ENCODE data around the gene C16orf92. TPM values are rescaled to one million over a fixed set of nuclear protein-coding genes. Genes with fewer than 3 reads are reported as not detected.
A peak's percentile ranks its signal among the peaks of the same experiment; 100 is the strongest.
"Not testable (repeated sequence)": the region's sequence is repeated elsewhere in the genome, so short reads cannot be mapped to it uniquely, and the experiment has no call there.

The C16orf92 gene
- total RNA-seq, 1 donor from 2014 or later, result not detected

- intact Hi-C loops (cut with micrococcal nuclease), result no loop called here
- H3K36me3 Mint-ChIP-seq (ENCODE audit: low read depth), result no peaks in the 10 kb centered on the region
- no peaks in the 10 kb centered on the region for H3K9me3 Mint-ChIP-seq
- H3K4me1 Mint-ChIP-seq, result peaks cover 10% of the 10 kb centered on the region
- peak; percentile 57 for DNase-seq
- H3K27me3 Mint-ChIP-seq, result peaks cover 56% of the 10 kb centered on the region
- H3K27ac Mint-ChIP-seq, result no peak overlapping the region
- no peak overlapping the region for H3K4me3 Mint-ChIP-seq
These were observed 8.5 kb downstream of the C16orf92 start for GRCh38 chr16:30031477-30031918.

GRCh38 chr16:30032083-30032819, 9.3 kb downstream of the C16orf92 start:
- H3K27me3 Mint-ChIP-seq, result peaks cover 51% of the 10 kb centered on the region
- peak overlapping the region; percentile 51 for H3K27ac Mint-ChIP-seq
- intact Hi-C loops (cut with micrococcal nuclease), result no loop called here
- no peaks in the 10 kb centered on the region for H3K9me3 Mint-ChIP-seq
- H3K4me1 Mint-ChIP-seq, result peaks cover 10% of the 10 kb centered on the region
- H3K4me3 Mint-ChIP-seq, result no peak overlapping the region
- H3K36me3 Mint-ChIP-seq (ENCODE audit: low read depth), result no peaks in the 10 kb centered on the region
- peak; percentile 90 for DNase-seq

GRCh38 chr16:30033270-30033669, 10.3 kb downstream of the C16orf92 start:
- peak; percentile 56 for DNase-seq

GRCh38 chr16:30040221-30040620, 17.2 kb downstream of the C16orf92 start:
- H3K9me3 Mint-ChIP-seq, result no peaks in the 10 kb centered on the region
- intact Hi-C loops (cut with micrococcal nuclease), result no loop called here

More at GRCh38 chr16:30033270-30033669, 10.3 kb downstream of the C16orf92 start:
- no peaks in the 10 kb centered on the region for H3K9me3 Mint-ChIP-seq
- H3K36me3 Mint-ChIP-seq (ENCODE audit: low read depth), result no peaks in the 10 kb centered on the region
- H3K4me3 Mint-ChIP-seq, result no peak overlapping the region
- H3K4me1 Mint-ChIP-seq, result peaks cover 10% of the 10 kb centered on the region
- H3K27me3 Mint-ChIP-seq, result peaks cover 48% of the 10 kb centered on the region
- H3K27ac Mint-ChIP-seq, result no peak overlapping the region
- intact Hi-C loops (cut with micrococcal nuclease), result no loop called here

GRCh38 chr16:30040690-30041089, 17.7 kb downstream of the C16orf92 start:
- H3K27me3 Mint-ChIP-seq, result peaks cover 23% of the 10 kb centered on the region
- H3K4me1 Mint-ChIP-seq; H3K27ac Mint-ChIP-seq; H3K36me3 Mint-ChIP-seq (ENCODE audit: low read depth); intact Hi-C loops (cut with micrococcal nuclease); H3K9me3 Mint-ChIP-seq; DNase-seq; H3K4me3 Mint-ChIP-seq: not testable (repeated sequence)

More at GRCh38 chr16:30040221-30040620, 17.2 kb downstream of the C16orf92 start:
- no peak overlapping the region for H3K27ac Mint-ChIP-seq
- peaks cover 25% of the 10 kb centered on the region for H3K27me3 Mint-ChIP-seq
- H3K4me1 Mint-ChIP-seq, result peaks cover 3% of the 10 kb centered on the region
- no peak for DNase-seq
- H3K4me3 Mint-ChIP-seq, result no peak overlapping the region
- peaks cover 2% of the 10 kb centered on the region for H3K36me3 Mint-ChIP-seq (ENCODE audit: low read depth)

- peaks cover 2% of the 10 kb centered on the region for H3K36me3 Mint-ChIP-seq (ENCODE audit: low read depth)
- DNase-seq, result no peak
- H3K4me1 Mint-ChIP-seq, result peaks cover 4% of the 10 kb centered on the region
- H3K9me3 Mint-ChIP-seq, result no peaks in the 10 kb centered on the region
- intact Hi-C loops (cut with micrococcal nuclease), result no loop called here
- H3K27ac Mint-ChIP-seq, result no peak overlapping the region
- peaks cover 19% of the 10 kb centered on the region for H3K27me3 Mint-ChIP-seq
- H3K4me3 Mint-ChIP-seq, result no peak overlapping the region
These were observed 18.8 kb downstream of the C16orf92 start for GRCh38 chr16:30041841-30042240.

GRCh38 chr16:30046178-30046577, 23.2 kb downstream of the C16orf92 start:
- intact Hi-C loops (cut with micrococcal nuclease), result no loop called here
- DNase-seq, result no peak
- Mint-ChIP-seq H3K36me3 (ENCODE audit: low read depth) (no peaks in the 10 kb centered on the region), H3K27me3 (peaks cover 9% of the 10 kb centered on the region), H3K4me3 (no peak overlapping the region), H3K27ac (no peak overlapping the region), H3K9me3 (no peaks in the 10 kb centered on the region), H3K4me1 (peaks cover 6% of the 10 kb centered on the region)

- no peak overlapping the region for H3K27ac Mint-ChIP-seq
- peaks cover 9% of the 10 kb centered on the region for H3K27me3 Mint-ChIP-seq
- intact Hi-C loops (cut with micrococcal nuclease), result no loop called here
- H3K4me1 Mint-ChIP-seq, result peaks cover 8% of the 10 kb centered on the region
- no peaks in the 10 kb centered on the region for H3K9me3 Mint-ChIP-seq
- no peak for DNase-seq
- H3K4me3 Mint-ChIP-seq, result no peak overlapping the region
- H3K36me3 Mint-ChIP-seq (ENCODE audit: low read depth), result no peaks in the 10 kb centered on the region
These were observed 23.6 kb downstream of the C16orf92 start for GRCh38 chr16:30046588-30046987.

GRCh38 chr16:30049871-30050270, 26.9 kb downstream of the C16orf92 start:
- intact Hi-C loops (cut with micrococcal nuclease), result loop anchor here (10.0 kb wide), 1 partner anchor 235 kb away; the partner anchor contains the start of genes PAGR1 and PRRT2
- peaks cover 3% of the 10 kb centered on the region for H3K27me3 Mint-ChIP-seq
- no peaks in the 10 kb centered on the region for H3K9me3 Mint-ChIP-seq
- H3K4me3 Mint-ChIP-seq, result no peak overlapping the region
- H3K36me3 Mint-ChIP-seq (ENCODE audit: low read depth), result no peaks in the 10 kb centered on the region
- no peak for DNase-seq
- H3K27ac Mint-ChIP-seq, result no peak overlapping the region
- H3K4me1 Mint-ChIP-seq, result peaks cover 29% of the 10 kb centered on the region

- H3K27ac Mint-ChIP-seq, result peak overlapping the region; percentile 86
- H3K9me3 Mint-ChIP-seq, result no peaks in the 10 kb centered on the region
- H3K4me1 Mint-ChIP-seq, result peaks cover 33% of the 10 kb centered on the region
- DNase-seq, result no peak
- H3K4me3 Mint-ChIP-seq, result peak overlapping the region; percentile 78
- no peaks in the 10 kb centered on the region for H3K36me3 Mint-ChIP-seq (ENCODE audit: low read depth)
- H3K27me3 Mint-ChIP-seq, result peaks cover 3% of the 10 kb centered on the region
- intact Hi-C loops (cut with micrococcal nuclease), result loop anchor here (10.0 kb wide), 1 partner anchor 237 kb away; the partner anchor contains the start of genes PAGR1 and PRRT2
These were observed 28.5 kb downstream of the C16orf92 start for GRCh38 chr16:30051518-30051917.

- H3K27me3 Mint-ChIP-seq, result no peaks in the 10 kb centered on the region
- peak overlapping the region; percentile 81 for H3K27ac Mint-ChIP-seq
- DNase-seq, result peak; percentile 98
- H3K4me1 Mint-ChIP-seq, result peaks cover 31% of the 10 kb centered on the region
- intact Hi-C loops (cut with micrococcal nuclease), result loop anchor here (1.0 to 10.0 kb wide), 3 partner anchors 11 to 238 kb away; partner anchors contain the start of genes INO80E, PAGR1 and PRRT2
- no peaks in the 10 kb centered on the region for H3K36me3 Mint-ChIP-seq (ENCODE audit: low read depth)
- peak overlapping the region; percentile 87 for H3K4me3 Mint-ChIP-seq
- no peaks in the 10 kb centered on the region for H3K9me3 Mint-ChIP-seq
These were observed 29.8 kb downstream of the C16orf92 start for GRCh38 chr16:30052671-30053372.

- Mint-ChIP-seq H3K27me3 (no peaks in the 10 kb centered on the region), H3K36me3 (ENCODE audit: low read depth) (no peaks in the 10 kb centered on the region), H3K27ac (peak overlapping the region; percentile 29), H3K4me3 (peak overlapping the region; percentile 87), H3K9me3 (no peaks in the 10 kb centered on the region), H3K4me1 (peaks cover 31% of the 10 kb centered on the region)
- intact Hi-C loops (cut with micrococcal nuclease), result loop anchor here (1.0 to 10.0 kb wide), 3 partner anchors 11 to 239 kb away; partner anchors contain the start of genes INO80E, PAGR1 and PRRT2
- DNase-seq, result no peak
These were observed 30.5 kb downstream of the C16orf92 start for GRCh38 chr16:30053376-30054015.

- no peak for DNase-seq
- Mint-ChIP-seq H3K4me3 (peak overlapping the region; percentile 50), H3K36me3 (ENCODE audit: low read depth) (no peaks in the 10 kb centered on the region), H3K4me1 (peaks cover 31% of the 10 kb centered on the region), H3K27me3 (no peaks in the 10 kb centered on the region), H3K27ac (peak overlapping the region; percentile 26), H3K9me3 (no peaks in the 10 kb centered on the region)
- intact Hi-C loops (cut with micrococcal nuclease), result loop anchor here (10.0 kb wide), 1 partner anchor 240 kb away; the partner anchor contains the start of genes PAGR1 and PRRT2
These were observed 31.5 kb downstream of the C16orf92 start for GRCh38 chr16:30054451-30054850.
